ENCODE results near the gene RIMS4. TPM values are rescaled to one million over a fixed set of nuclear protein-coding genes. Genes with fewer than 3 reads are reported as not detected.
A peak's percentile ranks its signal among the peaks of the same experiment; 100 is the strongest.

The RIMS4 gene
- total RNA-seq, 1 experiment from 2014 or later = 4.0 TPM

- H3K36me3 ChIP-seq (ENCODE audit: control insufficient read depth, insufficient read depth, low read length) = no peaks in the 10 kb centered on the region
- CTCF ChIA-PET = interaction anchor here (1.5 kb wide), 1 partner anchor 29 kb away, joined by 5 read pairs; no protein-coding TSS in a partner anchor
- TF ChIP-seq SIN3A (IDR thresholded peaks at IDR 0.05; ENCODE audit: borderline replicate concordance, insufficient read depth, low read depth, low read length) (no peak), POLR2AphosphoS5 (IDR thresholded peaks at IDR 0.05; ENCODE audit: low read depth, low read length) (no peak), CTCF (IDR thresholded peaks at IDR 0.05) (no peak), TCF7L2 (IDR thresholded peaks at IDR 0.05; ENCODE audit: low read depth, low read length) (no peak), REST (IDR thresholded peaks at IDR 0.05; ENCODE audit: insufficient read depth in 1 of 2, low read depth in 2 of 2, low read length in 1 of 2) (peak; percentile 95)
- BruUV-seq (replicated peaks) = no TSS peak
- no peak overlapping the region for H3K27ac ChIP-seq (ENCODE audit: low read length)
- no peaks in the 10 kb centered on the region for H3K4me1 ChIP-seq (ENCODE audit: control insufficient read depth, insufficient read depth, low read length)
- H3K4me3 ChIP-seq (ENCODE audit: low read depth in 2 of 2, low read length in 2 of 2) = no peak overlapping the region
- intact Hi-C loops (cut with micrococcal nuclease; ENCODE audit: unreplicated experiment) (no loop called here), in situ Hi-C loops (cut with HindIII; ENCODE audit: low pct_unique_long_range_greater_than_20kb, low sequenced_read_pairs) (no loop called here)
- no peaks in the 10 kb centered on the region; the same call in 1 of the 2 replicates for H3K27me3 ChIP-seq (ENCODE audit: control insufficient read depth, insufficient read depth, low read length)
- DNase-seq (ENCODE audit: low read depth, low spot score) (no peak), ATAC-seq (no peak)
- H3K9me3 ChIP-seq (ENCODE audit: control insufficient read depth, insufficient read depth, low read depth, low read length) = no peaks in the 10 kb centered on the region
- POLR2A ChIA-PET = interaction anchor here (0.6 kb wide), 1 partner anchor 21 kb away, joined by 3 read pairs; no protein-coding TSS in a partner anchor
Measured at GRCh38 chr20:44776980-44777379, 33.4 kb downstream of the RIMS4 start.

- intact Hi-C loops (cut with micrococcal nuclease; ENCODE audit: unreplicated experiment) = no loop called here
- H3K9me3 ChIP-seq (ENCODE audit: control insufficient read depth, insufficient read depth, low read depth, low read length) = no peaks in the 10 kb centered on the region
- no peaks in the 10 kb centered on the region; the same call in 1 of the 2 replicates for H3K27me3 ChIP-seq (ENCODE audit: control insufficient read depth, insufficient read depth, low read length)
- no peaks in the 10 kb centered on the region for H3K4me1 ChIP-seq (ENCODE audit: control insufficient read depth, insufficient read depth, low read length)
- ChIA-PET CTCF (no interaction called here), POLR2A (no interaction called here)
- H3K4me3 ChIP-seq (ENCODE audit: low read depth in 2 of 2, low read length in 2 of 2) = no peak overlapping the region
- in situ Hi-C loops (cut with HindIII; ENCODE audit: low pct_unique_long_range_greater_than_20kb, low sequenced_read_pairs) = no loop called here
- no peak overlapping the region for H3K27ac ChIP-seq (ENCODE audit: low read length)
- BruUV-seq (replicated peaks) = no TSS peak
- TF ChIP-seq SIN3A (IDR thresholded peaks at IDR 0.05; ENCODE audit: borderline replicate concordance, insufficient read depth, low read depth, low read length) = no peak
- TF ChIP-seq CTCF (IDR thresholded peaks at IDR 0.05) = no peak
- no peak for TF ChIP-seq POLR2AphosphoS5 (IDR thresholded peaks at IDR 0.05; ENCODE audit: low read depth, low read length)
- TF ChIP-seq TCF7L2 (IDR thresholded peaks at IDR 0.05; ENCODE audit: low read depth, low read length) = no peak
- TF ChIP-seq REST (IDR thresholded peaks at IDR 0.05; ENCODE audit: insufficient read depth in 1 of 2, low read depth in 2 of 2, low read length in 1 of 2) = no peak
- ATAC-seq (no peak), DNase-seq (ENCODE audit: low read depth, low spot score) (no peak)
- H3K36me3 ChIP-seq (ENCODE audit: control insufficient read depth, insufficient read depth, low read length) = no peaks in the 10 kb centered on the region
Measured at GRCh38 chr20:44773070-44773829, 37.1 kb downstream of the RIMS4 start.
